GM23248 (cell line): ENCODE measurements around the gene PSME4.

Experiments used
- EZH2 ChIP-seq: fragments of 200-600 bp; sonication (generic); IDR thresholded peaks from 2 replicates; pipeline ENCODE4 v1.6.1; 2018; ENCODE audit warnings: antibody characterized with exemption, mild to moderate bottlenecking; ENCODE audit not compliant: insufficient read depth, poor library complexity, severe bottlenecking
- EZH2phosphoT487 ChIP-seq: fragments of 200-600 bp; sonication (generic); IDR thresholded peaks from 2 replicates; pipeline ENCODE4 v1.6.1; 2018; ENCODE audit warnings: antibody characterized with exemption, moderate library complexity, mild to moderate bottlenecking, low read depth; ENCODE audit not compliant: insufficient read depth

DNA sequence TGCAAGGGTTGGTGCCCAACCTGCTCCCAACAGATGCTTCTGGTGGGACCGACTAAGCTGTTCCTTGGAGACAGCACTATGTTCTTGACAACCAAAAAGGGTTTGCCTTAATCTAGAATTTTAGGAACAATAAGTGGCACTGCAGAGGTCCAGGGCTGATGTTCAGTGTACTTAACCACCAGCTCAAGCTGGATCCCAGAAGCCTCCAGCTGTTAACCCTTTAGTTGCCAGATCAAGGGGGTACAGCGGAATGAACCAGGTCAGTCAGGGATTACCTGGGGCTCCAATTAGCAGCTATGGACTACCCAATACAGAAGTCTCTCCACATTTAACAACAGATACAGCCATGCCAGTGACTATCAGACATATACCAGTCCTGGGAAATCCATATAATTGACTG lies 114.5 kb downstream of the PSME4 start:
- TF ChIP-seq EZH2: no peak
- TF ChIP-seq EZH2phosphoT487: no peak
